Measurements from ENCODE around the gene LY6G5C.
A peak's percentile ranks its signal among the peaks of the same experiment; 100 is the strongest.

LY6G5C gene

GRCh38 chr6:31654574-31655348 is 26.1 kb downstream of the LY6G5C start:
- Histone ChIP-seq H3K4me1 (ENCODE audit: low read depth, poor library complexity, severe bottlenecking) (peaks cover 24% of the 10 kb centered on the region), H3K4me3 (IDR thresholded peaks at IDR 0.05; ENCODE audit: insufficient read depth, low read depth, low read length) (no peak overlapping the region), H3K27ac (no peak overlapping the region), H4K20me1 (ENCODE audit: insufficient read depth) (no peaks in the 10 kb centered on the region), H3K79me2 (ENCODE audit: insufficient read depth, low read depth) (peaks cover 30% of the 10 kb centered on the region), H2AFZ (ENCODE audit: low read depth) (no peak overlapping the region), H3K36me3 (ENCODE audit: insufficient read depth) (no peaks in the 10 kb centered on the region), H3K9ac (no peak overlapping the region), H3K27me3 (ENCODE audit: insufficient read depth, low read depth) (no peaks in the 10 kb centered on the region), H3K4me2 (no peak overlapping the region)
- TF ChIP-seq CTCF (conservative IDR thresholded peaks at IDR 0.05; ENCODE audit: low read depth, low read length), result no peak

GRCh38 chr6:31652925-31653724 is 27.7 kb downstream of the LY6G5C start:
- H3K27ac ChIP-seq, result peak overlapping the region; percentile 75
- H3K79me2 ChIP-seq (ENCODE audit: insufficient read depth, low read depth), result peaks cover 23% of the 10 kb centered on the region
- H3K4me1 ChIP-seq (ENCODE audit: low read depth, poor library complexity, severe bottlenecking), result peaks cover 15% of the 10 kb centered on the region
- no peak overlapping the region for H3K4me3 ChIP-seq (IDR thresholded peaks at IDR 0.05; ENCODE audit: insufficient read depth, low read depth, low read length)
- no peaks in the 10 kb centered on the region for H3K27me3 ChIP-seq (ENCODE audit: insufficient read depth, low read depth)
- no peaks in the 10 kb centered on the region; the same call in 1 of the 2 replicates for H3K36me3 ChIP-seq (ENCODE audit: insufficient read depth)
- TF ChIP-seq CTCF (conservative IDR thresholded peaks at IDR 0.05; ENCODE audit: low read depth, low read length), result peak; percentile 32
- peak overlapping the region; percentile 72 for H2AFZ ChIP-seq (ENCODE audit: low read depth)
- H4K20me1 ChIP-seq (ENCODE audit: insufficient read depth), result no peaks in the 10 kb centered on the region
- H3K4me2 ChIP-seq, result peak overlapping the region; percentile 63
- H3K9ac ChIP-seq, result peak overlapping the region; percentile 73; the same call in 1 of the 2 replicates

- H3K4me2 ChIP-seq, result peak overlapping the region; percentile 63
- H2AFZ ChIP-seq (ENCODE audit: low read depth), result peak overlapping the region; percentile 72; the same call in 1 of the 2 replicates
- peaks cover 23% of the 10 kb centered on the region for H3K79me2 ChIP-seq (ENCODE audit: insufficient read depth, low read depth)
- TF ChIP-seq CTCF (conservative IDR thresholded peaks at IDR 0.05; ENCODE audit: low read depth, low read length), result no peak
- peak overlapping the region; percentile 75; the same call in 1 of the 2 replicates for H3K27ac ChIP-seq
- peak overlapping the region; percentile 73; the same call in 1 of the 2 replicates for H3K9ac ChIP-seq
- peak overlapping the region; percentile 37 for H3K4me3 ChIP-seq (IDR thresholded peaks at IDR 0.05; ENCODE audit: insufficient read depth, low read depth, low read length)
- H3K36me3 ChIP-seq (ENCODE audit: insufficient read depth), result peaks cover 3% of the 10 kb centered on the region; the same call in 1 of the 2 replicates
- H3K4me1 ChIP-seq (ENCODE audit: low read depth, poor library complexity, severe bottlenecking), result peaks cover 15% of the 10 kb centered on the region
- no peaks in the 10 kb centered on the region for H4K20me1 ChIP-seq (ENCODE audit: insufficient read depth)
- no peaks in the 10 kb centered on the region for H3K27me3 ChIP-seq (ENCODE audit: insufficient read depth, low read depth)
Observed at GRCh38 chr6:31651602-31652191, 29.2 kb downstream of the LY6G5C start.

GRCh38 chr6:31645325-31645724 is 35.5 kb downstream of the LY6G5C start:
- TF ChIP-seq CTCF (conservative IDR thresholded peaks at IDR 0.05; ENCODE audit: low read depth, low read length), result no peak
- Histone ChIP-seq H3K9ac (no peak overlapping the region), H3K4me2 (no peak overlapping the region), H4K20me1 (ENCODE audit: insufficient read depth) (no peaks in the 10 kb centered on the region), H3K27ac (no peak overlapping the region), H2AFZ (ENCODE audit: low read depth) (no peak overlapping the region), H3K4me3 (IDR thresholded peaks at IDR 0.05; ENCODE audit: insufficient read depth, low read depth, low read length) (no peak overlapping the region), H3K36me3 (ENCODE audit: insufficient read depth) (peaks cover 3% of the 10 kb centered on the region; the same call in 1 of the 2 replicates), H3K4me1 (ENCODE audit: low read depth, poor library complexity, severe bottlenecking) (peaks cover 3% of the 10 kb centered on the region), H3K79me2 (ENCODE audit: insufficient read depth, low read depth) (peaks cover 8% of the 10 kb centered on the region; the same call in 1 of the 2 replicates), H3K27me3 (ENCODE audit: insufficient read depth, low read depth) (no peaks in the 10 kb centered on the region)
